ENCODE data around the gene INTS3.

INTS3 gene, protein sequence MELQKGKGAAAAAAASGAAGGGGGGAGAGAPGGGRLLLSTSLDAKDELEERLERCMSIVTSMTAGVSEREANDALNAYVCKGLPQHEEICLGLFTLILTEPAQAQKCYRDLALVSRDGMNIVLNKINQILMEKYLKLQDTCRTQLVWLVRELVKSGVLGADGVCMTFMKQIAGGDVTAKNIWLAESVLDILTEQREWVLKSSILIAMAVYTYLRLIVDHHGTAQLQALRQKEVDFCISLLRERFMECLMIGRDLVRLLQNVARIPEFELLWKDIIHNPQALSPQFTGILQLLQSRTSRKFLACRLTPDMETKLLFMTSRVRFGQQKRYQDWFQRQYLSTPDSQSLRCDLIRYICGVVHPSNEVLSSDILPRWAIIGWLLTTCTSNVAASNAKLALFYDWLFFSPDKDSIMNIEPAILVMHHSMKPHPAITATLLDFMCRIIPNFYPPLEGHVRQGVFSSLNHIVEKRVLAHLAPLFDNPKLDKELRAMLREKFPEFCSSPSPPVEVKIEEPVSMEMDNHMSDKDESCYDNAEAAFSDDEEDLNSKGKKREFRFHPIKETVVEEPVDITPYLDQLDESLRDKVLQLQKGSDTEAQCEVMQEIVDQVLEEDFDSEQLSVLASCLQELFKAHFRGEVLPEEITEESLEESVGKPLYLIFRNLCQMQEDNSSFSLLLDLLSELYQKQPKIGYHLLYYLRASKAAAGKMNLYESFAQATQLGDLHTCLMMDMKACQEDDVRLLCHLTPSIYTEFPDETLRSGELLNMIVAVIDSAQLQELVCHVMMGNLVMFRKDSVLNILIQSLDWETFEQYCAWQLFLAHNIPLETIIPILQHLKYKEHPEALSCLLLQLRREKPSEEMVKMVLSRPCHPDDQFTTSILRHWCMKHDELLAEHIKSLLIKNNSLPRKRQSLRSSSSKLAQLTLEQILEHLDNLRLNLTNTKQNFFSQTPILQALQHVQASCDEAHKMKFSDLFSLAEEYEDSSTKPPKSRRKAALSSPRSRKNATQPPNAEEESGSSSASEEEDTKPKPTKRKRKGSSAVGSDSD

DNA sequence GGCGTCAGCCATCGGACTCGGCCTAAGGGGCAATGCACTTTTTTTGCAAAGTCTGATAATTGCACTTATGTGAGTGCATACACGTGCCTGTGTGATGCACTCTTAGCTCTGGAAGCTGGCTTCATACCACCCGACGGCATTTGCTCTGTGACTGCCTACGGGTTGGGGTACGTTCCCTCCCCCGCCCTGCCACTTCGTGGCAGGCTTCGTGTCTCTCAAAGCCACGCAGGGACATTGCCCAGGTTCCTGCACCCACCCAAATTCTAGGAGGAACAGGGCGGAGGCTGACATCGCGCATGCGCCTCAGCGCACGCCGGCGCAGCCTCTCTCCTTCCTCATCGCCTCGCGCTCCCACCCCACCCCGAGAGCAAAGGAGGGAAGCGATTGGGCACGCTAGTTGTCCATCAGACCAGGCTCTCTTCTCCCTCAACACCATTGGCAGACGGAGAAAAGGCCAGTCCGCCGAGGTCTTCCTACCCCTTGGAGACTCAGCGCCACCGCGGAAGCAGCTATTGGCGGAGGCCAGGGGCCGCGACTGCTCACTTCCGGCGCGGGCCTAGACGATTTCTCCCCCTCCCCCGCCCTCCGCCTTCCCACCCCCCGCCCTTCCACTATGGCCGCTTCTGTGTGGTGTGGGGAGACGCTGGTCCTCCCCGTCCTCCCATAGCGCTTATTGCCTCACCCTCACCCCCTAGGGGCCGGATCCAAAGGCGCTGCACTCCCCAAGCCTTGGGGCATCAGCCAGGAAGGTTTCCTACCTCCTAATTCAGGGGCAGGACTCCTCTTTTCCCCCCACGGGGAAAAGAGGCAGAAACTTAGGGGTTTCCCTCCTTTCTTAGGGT lies at the start of gene INTS3:
TSS of gene INTS3 (plus strand) at position 588 of the 842 bp plus-strand sequence. CDS start 585 bp downstream, outside the sequence.
- DNase-seq: peak; percentile 94 to 99 (median 99)

DNA sequence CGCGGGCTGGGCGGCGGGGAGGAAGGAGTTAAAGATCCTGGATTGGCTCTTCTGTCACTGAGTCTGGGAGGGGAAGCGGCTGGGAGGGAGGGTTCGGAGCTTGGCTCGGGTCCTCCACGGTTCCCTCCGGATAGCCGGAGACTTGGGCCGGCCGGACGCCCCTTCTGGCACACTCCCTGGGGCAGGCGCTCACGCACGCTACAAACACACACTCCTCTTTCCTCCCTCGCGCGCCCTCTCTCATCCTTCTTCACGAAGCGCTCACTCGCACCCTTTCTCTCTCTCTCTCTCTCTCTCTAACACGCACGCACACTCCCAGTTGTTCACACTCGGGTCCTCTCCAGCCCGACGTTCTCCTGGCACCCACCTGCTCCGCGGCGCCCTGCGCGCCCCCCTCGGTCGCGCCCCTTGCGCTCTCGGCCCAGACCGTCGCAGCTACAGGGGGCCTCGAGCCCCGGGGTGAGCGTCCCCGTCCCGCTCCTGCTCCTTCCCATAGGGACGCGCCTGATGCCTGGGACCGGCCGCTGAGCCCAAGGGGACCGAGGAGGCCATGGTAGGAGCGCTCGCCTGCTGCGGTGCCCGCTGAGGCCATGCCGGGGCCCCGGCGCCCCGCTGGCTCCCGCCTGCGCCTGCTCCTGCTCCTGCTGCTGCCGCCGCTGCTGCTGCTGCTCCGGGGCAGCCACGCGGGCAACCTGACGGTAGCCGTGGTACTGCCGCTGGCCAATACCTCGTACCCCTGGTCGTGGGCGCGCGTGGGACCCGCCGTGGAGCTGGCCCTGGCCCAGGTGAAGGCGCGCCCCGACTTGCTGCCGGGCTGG lies 49.1 kb upstream of the INTS3 start, which contains the start of gene NPR1:
TSS of gene NPR1 (plus strand) at position 170 of the 818 bp plus-strand sequence. CDS start at position 591, 421 bp downstream.
- peak in 1 of 6 experiments; percentile 40 for DNase-seq

DNA sequence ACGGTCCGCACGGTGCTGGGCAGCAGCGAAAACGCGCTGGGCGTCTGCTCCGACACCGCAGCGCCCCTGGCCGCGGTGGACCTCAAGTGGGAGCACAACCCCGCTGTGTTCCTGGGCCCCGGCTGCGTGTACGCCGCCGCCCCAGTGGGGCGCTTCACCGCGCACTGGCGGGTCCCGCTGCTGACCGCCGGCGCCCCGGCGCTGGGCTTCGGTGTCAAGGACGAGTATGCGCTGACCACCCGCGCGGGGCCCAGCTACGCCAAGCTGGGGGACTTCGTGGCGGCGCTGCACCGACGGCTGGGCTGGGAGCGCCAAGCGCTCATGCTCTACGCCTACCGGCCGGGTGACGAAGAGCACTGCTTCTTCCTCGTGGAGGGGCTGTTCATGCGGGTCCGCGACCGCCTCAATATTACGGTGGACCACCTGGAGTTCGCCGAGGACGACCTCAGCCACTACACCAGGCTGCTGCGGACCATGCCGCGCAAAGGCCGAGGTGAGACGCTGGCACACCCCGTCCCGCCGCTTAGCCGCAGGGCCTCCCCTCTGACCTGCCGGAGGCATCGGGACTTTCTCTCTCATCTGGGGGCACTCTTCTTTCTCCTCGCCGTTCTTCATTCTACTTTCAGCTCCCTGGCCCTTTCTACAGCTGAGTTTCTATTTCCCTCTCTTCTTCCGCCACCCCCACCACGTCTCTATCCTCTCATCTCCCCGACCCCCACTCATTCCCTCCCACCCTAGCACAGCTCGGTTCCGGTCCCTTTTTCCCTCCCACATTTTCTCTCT lies 48.3 kb upstream of the INTS3 start:
- DNase-seq: peak in 3 of 6 experiments; percentile 22 to 33 (median 32)

DNA sequence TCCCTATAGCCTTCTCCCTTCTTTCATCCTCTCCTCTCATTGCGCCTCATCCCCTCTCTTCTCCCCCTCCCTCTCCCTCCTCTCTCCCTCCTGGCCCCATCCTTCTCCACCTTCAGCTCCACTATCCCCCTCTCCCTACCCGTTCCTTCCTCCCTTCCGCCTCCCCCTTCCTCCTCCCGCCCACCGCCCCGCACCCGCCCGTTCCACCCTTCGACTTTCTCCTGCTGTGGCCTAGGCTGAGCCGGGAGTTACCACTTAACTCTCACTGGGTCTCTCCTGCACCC lies 47.8 kb upstream of the INTS3 start:
- no peak for DNase-seq

DNA sequence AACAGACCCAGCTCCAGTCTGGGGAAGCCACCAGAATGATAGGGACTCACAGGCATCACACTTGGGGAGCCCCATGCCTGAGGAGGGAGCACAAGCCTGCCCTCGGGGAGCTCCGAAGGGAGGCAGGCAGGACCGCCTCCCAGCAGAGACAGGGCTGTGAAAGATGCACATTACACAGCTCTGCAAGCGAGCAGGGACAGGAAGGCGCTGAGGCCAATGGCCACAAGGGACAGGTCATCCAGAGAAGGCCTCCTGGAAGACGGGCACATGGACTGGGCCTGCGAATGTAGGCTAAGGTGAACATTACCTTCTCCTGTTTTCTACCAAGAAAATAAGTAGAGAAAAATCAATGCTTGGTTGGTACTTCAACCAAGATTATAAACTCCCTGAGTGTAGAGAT lies 45.1 kb upstream of the INTS3 start:
- DNase-seq: no peak

DNA sequence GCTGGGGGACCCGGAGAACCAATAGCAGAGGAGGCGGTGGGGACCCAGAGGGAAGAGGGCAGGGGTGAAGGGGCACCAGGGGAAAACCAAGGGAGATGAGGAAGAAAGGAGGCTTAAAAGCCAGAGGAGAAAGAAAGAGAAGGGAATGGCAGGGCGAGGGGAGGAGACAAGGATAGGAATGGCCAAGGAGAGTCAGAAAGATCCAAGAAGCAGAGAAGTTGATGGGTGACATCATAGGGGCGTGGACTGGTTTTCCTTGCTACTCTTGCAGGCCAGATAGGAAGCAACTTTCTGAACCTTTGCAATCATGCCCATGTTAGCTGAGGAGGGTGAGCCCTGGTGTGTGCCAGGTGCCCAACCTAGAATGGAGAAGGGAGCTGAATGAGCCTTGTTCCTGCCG lies 44.0 kb upstream of the INTS3 start:
- no peak for DNase-seq

DNA sequence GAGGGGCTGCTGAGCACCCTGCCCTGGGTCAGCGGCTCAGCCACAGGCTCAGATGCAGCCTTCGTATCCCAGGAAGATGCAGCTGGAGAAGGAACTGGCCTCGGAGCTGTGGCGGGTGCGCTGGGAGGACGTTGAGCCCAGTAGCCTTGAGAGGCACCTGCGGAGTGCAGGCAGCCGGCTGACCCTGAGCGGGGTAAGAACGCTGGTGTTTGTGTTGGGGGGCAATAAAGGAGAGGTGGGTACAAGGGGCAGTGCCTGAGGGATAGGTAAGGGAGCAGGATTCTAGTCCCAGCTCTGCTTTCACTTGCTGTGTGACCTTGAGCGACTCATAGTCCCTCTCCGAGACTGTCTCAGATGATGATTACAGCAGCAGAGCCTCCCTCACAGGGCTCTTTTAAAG lies 43.0 kb upstream of the INTS3 start:
- DNase-seq: no peak

DNA sequence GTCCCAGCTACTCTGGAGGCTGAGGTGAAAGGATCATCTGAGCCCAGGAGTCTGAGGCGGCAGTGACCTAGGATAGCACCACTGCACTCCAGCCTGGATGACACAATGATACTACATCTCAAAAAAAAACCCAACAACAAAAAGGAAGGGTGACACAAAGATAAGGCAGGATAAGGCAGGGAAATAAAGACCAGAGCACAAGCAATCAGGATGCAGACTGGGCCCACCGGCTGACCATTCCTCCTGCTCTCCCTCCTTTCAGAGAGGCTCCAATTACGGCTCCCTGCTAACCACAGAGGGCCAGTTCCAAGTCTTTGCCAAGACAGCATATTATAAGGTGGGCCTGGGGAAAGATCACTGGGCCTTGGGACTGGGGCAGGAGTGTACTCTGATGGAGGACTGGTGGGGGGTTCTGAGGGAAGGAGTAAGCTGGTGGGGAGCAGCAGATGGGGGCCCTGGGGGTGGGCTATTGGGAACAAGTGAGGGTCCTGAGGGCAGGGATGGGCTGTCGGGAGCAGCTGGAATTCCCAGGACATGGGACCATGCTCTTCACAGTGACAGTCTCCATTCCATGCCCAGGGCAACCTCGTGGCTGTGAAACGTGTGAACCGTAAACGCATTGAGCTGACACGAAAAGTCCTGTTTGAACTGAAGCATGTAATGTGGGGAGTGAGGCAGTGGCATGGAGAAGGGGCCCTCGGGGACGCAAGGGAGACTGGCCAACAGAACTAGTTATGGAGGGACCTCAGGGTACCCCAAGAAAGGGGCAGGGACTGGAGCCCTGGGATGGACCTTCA lies 42.1 kb upstream of the INTS3 start:
- DNase-seq: no peak

DNA sequence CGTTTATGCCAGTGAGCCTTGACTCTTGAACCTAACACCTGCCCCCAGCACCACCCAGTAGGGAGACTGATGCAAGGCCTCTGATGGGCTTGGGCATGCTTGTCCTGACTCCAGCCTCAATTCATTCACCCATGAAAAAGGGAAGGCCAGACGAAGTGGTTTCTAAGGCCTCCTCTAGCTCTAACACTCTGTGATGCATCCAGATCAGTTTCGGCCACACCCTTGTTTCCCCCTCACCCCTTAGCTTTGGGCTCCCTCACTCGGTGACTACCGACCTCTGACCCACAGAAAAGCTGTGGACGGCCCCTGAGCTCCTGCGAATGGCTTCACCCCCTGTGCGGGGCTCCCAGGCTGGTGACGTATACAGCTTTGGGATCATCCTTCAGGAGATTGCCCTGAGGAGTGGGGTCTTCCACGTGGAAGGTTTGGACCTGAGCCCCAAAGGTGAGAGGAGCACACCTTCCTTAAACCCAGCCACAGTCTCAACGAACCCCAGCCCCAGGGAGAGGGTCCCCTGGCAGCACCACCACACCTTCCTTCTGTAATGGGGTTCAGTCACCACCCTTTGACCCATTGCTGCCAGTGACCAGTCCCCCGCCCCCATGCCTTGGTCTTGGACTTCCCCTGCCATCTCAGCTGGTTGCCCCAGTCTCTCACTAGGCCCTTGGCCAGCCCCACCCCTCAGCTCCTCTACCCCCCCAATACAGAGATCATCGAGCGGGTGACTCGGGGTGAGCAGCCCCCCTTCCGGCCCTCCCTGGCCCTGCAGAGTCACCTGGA lies 40.3 kb upstream of the INTS3 start:
- no peak for DNase-seq

DNA sequence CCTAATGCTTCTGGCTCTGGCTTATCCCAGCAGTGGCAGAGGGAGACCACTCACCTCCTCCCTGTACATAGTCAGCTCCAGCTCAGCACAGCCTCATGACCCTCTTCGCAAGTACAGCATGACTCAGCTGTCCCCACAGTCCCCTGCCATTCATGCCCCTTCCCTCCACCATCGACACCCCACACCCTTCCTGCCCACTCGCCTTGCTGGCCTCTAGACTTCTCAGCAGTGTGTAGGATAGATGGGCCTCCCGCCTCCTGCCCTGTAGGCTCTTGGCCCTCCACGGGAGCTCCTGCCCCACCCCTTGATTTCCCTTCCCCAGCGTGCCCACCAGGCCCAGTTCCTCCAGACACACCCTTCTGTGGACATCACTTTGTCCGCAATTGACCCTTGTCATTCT lies 39.6 kb upstream of the INTS3 start:
- no peak for DNase-seq

DNA sequence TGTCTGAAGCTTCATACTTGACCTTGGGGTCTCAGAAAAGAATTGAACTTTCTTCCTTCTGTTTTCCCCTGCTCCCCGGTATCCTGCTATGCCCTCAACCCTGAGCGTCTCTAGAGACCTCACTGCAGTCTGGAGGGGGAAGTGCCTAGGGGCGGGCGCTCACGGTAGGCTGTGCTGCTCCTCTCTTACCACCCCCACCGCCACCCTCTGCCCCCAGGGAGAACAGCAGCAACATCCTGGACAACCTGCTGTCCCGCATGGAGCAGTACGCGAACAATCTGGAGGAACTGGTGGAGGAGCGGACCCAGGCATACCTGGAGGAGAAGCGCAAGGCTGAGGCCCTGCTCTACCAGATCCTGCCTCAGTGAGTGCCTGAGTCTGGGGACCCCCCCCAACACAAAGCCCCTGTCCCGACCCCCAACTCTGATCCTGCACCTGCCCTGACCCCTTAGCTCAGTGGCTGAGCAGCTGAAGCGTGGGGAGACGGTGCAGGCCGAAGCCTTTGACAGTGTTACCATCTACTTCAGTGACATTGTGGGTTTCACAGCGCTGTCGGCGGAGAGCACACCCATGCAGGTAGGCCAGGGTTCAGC lies 39.0 kb upstream of the INTS3 start:
- no peak for DNase-seq

DNA sequence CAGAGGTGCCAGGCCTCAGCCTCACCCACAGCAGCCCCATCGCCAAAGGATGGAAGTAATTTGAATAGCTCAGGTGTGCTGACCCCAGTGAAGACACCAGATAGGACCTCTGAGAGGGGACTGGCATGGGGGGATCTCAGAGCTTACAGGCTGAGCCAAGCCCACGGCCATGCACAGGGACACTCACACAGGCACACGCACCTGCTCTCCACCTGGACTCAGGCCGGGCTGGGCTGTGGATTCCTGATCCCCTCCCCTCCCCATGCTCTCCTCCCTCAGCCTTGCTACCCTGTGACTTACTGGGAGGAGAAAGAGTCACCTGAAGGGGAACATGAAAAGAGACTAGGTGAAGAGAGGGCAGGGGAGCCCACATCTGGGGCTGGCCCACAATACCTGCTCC lies 34.4 kb upstream of the INTS3 start:
- DNase-seq: no peak

DNA sequence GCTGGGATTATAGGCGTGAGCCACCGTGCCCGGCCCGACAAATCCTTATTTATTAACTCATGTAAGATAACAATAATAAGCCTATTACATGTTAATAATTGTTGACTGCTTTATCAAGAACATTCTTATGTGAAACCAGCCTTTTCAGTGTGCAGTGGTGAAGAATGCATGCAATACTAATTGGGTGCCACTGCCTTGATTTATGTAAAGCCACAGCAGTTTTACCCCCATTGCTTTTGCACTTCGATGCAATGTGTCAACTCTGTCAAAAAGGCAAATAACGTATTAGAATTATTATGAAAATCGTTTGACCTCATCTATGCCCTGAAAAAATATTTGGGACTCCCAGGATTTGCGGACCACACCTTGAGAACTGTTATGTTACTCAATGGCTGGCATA lies 31.1 kb upstream of the INTS3 start:
- DNase-seq: no peak

DNA sequence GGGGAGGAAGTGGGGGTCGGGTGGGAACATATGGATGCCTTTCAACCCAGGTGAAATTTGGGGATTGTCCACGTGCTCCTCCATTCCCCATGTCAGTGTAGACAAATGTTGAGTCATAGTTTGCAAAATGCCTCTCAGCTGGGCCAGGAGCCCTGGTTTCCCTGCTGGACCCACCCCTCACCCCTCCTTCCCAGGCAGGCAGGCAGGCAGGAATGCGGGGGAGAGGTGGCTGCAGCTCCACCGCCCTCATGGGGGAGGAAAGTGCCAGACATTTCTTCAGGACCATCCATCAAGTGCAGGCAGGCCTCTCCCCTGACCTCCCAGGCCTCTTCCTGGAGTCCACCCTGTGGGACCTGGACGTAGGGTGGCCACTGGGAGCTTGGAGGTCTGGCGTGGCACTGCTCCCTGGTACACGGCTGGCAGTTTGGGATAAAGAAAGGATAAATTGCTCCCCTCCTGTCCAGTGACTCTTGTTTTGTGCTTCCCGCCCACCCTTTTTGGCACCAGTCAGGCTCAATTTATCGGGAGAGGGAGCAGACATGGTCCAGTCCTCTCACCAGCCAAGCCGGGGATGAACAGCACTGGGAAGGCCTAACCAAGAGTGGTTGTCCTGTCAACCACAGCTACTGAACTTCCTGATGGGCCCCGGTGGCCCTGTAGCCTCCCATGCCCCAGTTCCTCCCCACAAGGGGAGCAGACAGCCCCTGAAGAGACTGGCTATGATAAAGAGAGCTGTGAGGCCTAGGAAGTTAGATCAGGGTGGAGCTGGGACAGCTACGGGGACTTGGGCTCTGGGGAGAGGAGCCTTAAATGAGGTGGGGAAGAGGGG lies 30.4 kb upstream of the INTS3 start:
- no peak for DNase-seq

DNA sequence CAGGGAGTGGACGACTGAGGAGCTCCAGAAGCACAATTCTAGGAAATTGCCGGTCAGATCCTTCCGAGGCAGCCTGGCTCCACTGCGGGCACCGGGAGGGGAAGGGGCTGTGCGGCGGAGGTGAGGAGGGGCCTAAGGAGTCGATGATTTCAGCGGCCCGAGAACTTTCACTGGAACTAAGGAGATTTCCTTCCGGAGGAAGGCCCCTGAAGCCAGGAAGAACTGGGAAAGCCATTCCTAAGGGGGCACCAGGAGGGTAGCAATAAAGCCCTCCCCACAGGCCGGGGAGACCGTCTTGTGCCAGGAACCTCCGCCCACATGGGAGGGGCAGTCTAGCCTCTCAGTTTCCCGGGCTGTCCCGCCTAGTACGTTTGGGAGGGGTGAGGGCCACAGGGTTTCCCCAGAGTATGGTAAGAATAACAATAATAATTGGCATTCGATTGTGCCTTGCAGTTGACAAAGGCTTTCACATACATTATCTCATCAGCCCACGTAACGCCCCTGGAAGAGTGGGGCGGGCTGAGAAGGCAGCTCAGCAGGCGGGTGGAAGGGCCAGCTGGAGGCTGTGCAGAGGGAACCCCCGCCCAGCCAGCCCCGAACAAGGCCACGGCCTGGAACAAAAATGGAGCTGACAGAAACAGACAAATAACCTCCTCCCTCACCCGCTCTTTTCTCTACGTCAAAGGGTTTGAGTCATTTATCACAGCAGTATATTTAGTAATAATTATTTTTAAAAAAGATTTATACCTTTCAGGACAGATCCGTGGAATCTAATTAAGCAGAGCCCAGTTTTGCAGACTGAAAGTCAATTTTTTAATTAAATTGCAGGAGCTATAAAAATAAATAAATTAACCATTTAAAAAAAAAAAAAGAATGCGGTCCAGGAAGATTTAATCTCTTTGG lies 29.6 kb upstream of the INTS3 start:
- DNase-seq: no peak

DNA sequence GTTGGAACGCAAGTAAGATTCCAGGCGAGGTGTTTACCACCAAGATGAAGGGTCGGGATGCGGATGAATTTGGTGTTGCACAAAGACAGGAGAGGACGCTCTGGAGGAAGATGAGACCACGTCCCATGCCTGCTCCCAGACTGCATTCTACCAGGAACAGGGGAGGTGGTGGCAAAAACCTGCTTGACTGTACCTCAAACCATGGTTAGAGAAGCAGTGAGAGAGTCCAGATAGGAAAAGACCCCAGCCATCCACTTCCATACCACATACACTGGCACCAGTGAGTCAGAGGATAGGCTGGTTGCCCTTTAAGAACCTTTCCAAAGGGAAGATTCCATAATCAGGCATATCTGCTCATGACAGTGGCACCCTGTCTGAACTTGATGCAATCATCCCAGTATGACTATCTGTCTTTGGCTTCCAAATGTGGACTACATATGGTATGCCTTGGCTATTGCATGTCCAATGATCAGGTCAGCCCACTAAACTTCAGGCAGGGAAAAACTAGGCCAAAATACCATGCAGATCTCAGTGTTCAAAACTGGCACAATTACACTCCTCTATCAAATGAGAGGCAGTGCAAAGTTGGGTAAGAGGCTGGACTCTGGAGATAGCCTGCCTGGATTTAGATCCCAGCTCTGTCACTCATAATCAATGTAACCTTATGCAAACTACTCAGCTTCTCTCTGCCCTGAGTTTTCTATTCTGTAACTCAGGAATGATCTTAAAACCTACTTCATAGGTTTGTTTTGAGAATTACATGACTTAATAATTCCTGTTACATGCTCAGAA lies 28.7 kb upstream of the INTS3 start:
- DNase-seq: no peak
